Tongue (tissue), 2 donors: ENCODE results near the gene TUBA8. TPM values are rescaled to one million over a fixed set of nuclear protein-coding genes. Genes with fewer than 3 reads are reported as not detected.
"Not testable (repeated sequence)": the region's sequence is repeated elsewhere in the genome, so short reads cannot be mapped to it uniquely, and the experiment has no call there.

Experiments
- DNase-seq: peaks from one replicate; pipeline ENCODE4 v3.0.0-alpha.2; 2015
- total RNA-seq: library from RNA; depleted of rRNA; stranded (reverse); fragments of >200 nt; gene quantifications from one replicate; pipeline ENCODE4 v1.2.3, GENCODE V29; 2014

Gene TUBA8
- total RNA-seq, 1 donor from 2014 or later: 13.3 TPM

GRCh38 chr22:18106550-18107341, 3.9 kb upstream of the TUBA8 start:
- DNase-seq: not testable (repeated sequence)

- no peak for DNase-seq
Observed at GRCh38 chr22:18108187-18108586, 2.4 kb upstream of the TUBA8 start.

- no peak for DNase-seq
Observed at GRCh38 chr22:18109410-18110193, 1.0 kb upstream of the TUBA8 start.

GRCh38 chr22:18110954-18111758, 547 bp downstream of the TUBA8 start:
- DNase-seq: no peak

GRCh38 chr22:18111759-18112330, 1.2 kb downstream of the TUBA8 start:
- no peak for DNase-seq

- DNase-seq: no peak
Observed at GRCh38 chr22:18112440-18112839, 1.8 kb downstream of the TUBA8 start.

GRCh38 chr22:18113680-18114394, 3.2 kb downstream of the TUBA8 start:
- peak; percentile 19 for DNase-seq

- DNase-seq: peak; percentile 40
Observed at GRCh38 chr22:18114495-18114894, 3.9 kb downstream of the TUBA8 start.

GRCh38 chr22:18114976-18115652, 4.5 kb downstream of the TUBA8 start:
- DNase-seq: no peak

- peak; percentile 30 for DNase-seq
Observed at GRCh38 chr22:18115906-18116371, 5.3 kb downstream of the TUBA8 start.

GRCh38 chr22:18116634-18117033, 6.0 kb downstream of the TUBA8 start:
- DNase-seq: peak; percentile 33

- DNase-seq: no peak
Observed at GRCh38 chr22:18118345-18118915, 7.8 kb downstream of the TUBA8 start.

- DNase-seq: peak; percentile 21
Observed at GRCh38 chr22:18119409-18120110, 9.0 kb downstream of the TUBA8 start.

- DNase-seq: no peak
Observed at GRCh38 chr22:18120857-18121256, 10.2 kb downstream of the TUBA8 start.

- DNase-seq: no peak
Observed at GRCh38 chr22:18121506-18121905, 10.9 kb downstream of the TUBA8 start.

- no peak for DNase-seq
Observed at GRCh38 chr22:18121954-18122554, 11.4 kb downstream of the TUBA8 start.

- DNase-seq: not testable (repeated sequence)
Observed at GRCh38 chr22:18123476-18124025, 12.9 kb downstream of the TUBA8 start.

GRCh38 chr22:18126606-18127005, 16.0 kb downstream of the TUBA8 start:
- DNase-seq: no peak

GRCh38 chr22:18130018-18130417, 19.4 kb downstream of the TUBA8 start:
- no peak for DNase-seq
